SK-N-SH treated with all-trans-retinoic acid at 6 μM for 48 hours (cell line): ENCODE measurements around the gene RAMACL.
A peak's percentile ranks its signal among the peaks of the same experiment; 100 is the strongest.

ENCODE experiments used
- ATAC-seq: fragments of 200-7000 bp; cut with Tn5 transposase; 3 replicates; pipeline ENCODE4 v1.9.1; 2020; ENCODE audit warnings: mild to moderate bottlenecking, moderate library complexity
- ARNTL ChIP-seq: fragments of 450-650 bp; formaldehyde crosslinking; IDR thresholded peaks from 2 replicates; pipeline ENCODE4 v1.5.0; 2020; ENCODE audit warnings: low read depth, mild to moderate bottlenecking, moderate library complexity, borderline replicate concordance
- BACH2 ChIP-seq: fragments of 250-450 bp; sonication (Bioruptor Pico); IDR thresholded peaks from 2 replicates; pipeline ENCODE4 v1.9.0; 2021; ENCODE audit warnings: mild to moderate bottlenecking, borderline replicate concordance
- CSDC2 ChIP-seq: fragments of 250-450 bp; sonication (Bioruptor Pico); IDR thresholded peaks from 2 replicates; pipeline ENCODE4 v1.5.0; 2020; ENCODE audit warnings: mild to moderate bottlenecking, moderate library complexity
- CSRNP3 ChIP-seq: fragments of 250-450 bp; sonication (Bioruptor Pico); IDR thresholded peaks from 2 replicates; pipeline ENCODE4 v1.5.1; 2021; ENCODE audit warnings: mild to moderate bottlenecking, moderate library complexity
- ESRRG ChIP-seq: fragments of 250-450 bp; sonication (Bioruptor Pico); IDR thresholded peaks from 2 replicates; pipeline ENCODE4 v1.6.1; 2021; ENCODE audit warnings: mild to moderate bottlenecking
- GLIS3 ChIP-seq: fragments of 250-450 bp; sonication (Bioruptor Pico); IDR thresholded peaks from 2 replicates; pipeline ENCODE4 v1.5.0; 2020; ENCODE audit warnings: mild to moderate bottlenecking, moderate library complexity
- ISL1 ChIP-seq: fragments of 250-450 bp; sonication (Bioruptor Pico); IDR thresholded peaks from 2 replicates; pipeline ENCODE4 v2.1.2; 2022; ENCODE audit warnings: mild to moderate bottlenecking, moderate library complexity
- OSR1 ChIP-seq: fragments of 250-450 bp; sonication (Bioruptor Pico); IDR thresholded peaks from 2 replicates; pipeline ENCODE4 v1.8.0; 2022; ENCODE audit warnings: moderate library complexity, mild to moderate bottlenecking, inconsistent platforms
- PATZ1 ChIP-seq: fragments of 250-450 bp; sonication (Bioruptor Pico); IDR thresholded peaks from 2 replicates; pipeline ENCODE4 v1.8.0; 2020; ENCODE audit warnings: mild to moderate bottlenecking, moderate library complexity, borderline replicate concordance
- POU6F1 ChIP-seq: fragments of 250-450 bp; sonication (Bioruptor Pico); IDR thresholded peaks from 2 replicates; pipeline ENCODE4 v1.8.0; 2021; ENCODE audit warnings: low read depth, mild to moderate bottlenecking, moderate library complexity, borderline replicate concordance
- PPARA ChIP-seq: fragments of 250-450 bp; sonication (Bioruptor Pico); IDR thresholded peaks from 2 replicates; pipeline ENCODE4 v1.5.0; 2020; ENCODE audit warnings: mild to moderate bottlenecking, borderline replicate concordance
- RARB ChIP-seq: fragments of 250-450 bp; sonication (Bioruptor Pico); IDR thresholded peaks from 2 replicates; pipeline ENCODE4 v1.8.0; 2021; ENCODE audit warnings: mild to moderate bottlenecking, moderate library complexity
- SNAI2 ChIP-seq: fragments of 250-450 bp; sonication (Bioruptor Pico); IDR thresholded peaks from 2 replicates; pipeline ENCODE4 v1.5.0; 2020; ENCODE audit warnings: mild to moderate bottlenecking, moderate library complexity
- TCF4 ChIP-seq: fragments of 250-450 bp; sonication (Bioruptor Pico); IDR thresholded peaks from 2 replicates; pipeline ENCODE4 v1.8.0; 2021; ENCODE audit warnings: mild to moderate bottlenecking, moderate library complexity, borderline replicate concordance
- TOX ChIP-seq: fragments of 250-450 bp; sonication (Bioruptor Pico); IDR thresholded peaks from 2 replicates; pipeline ENCODE4 v1.8.0; 2021; ENCODE audit warnings: mild to moderate bottlenecking, moderate library complexity, borderline replicate concordance
- TSHZ2 ChIP-seq: fragments of 250-450 bp; sonication (Bioruptor Pico); IDR thresholded peaks from 2 replicates; pipeline ENCODE4 v1.5.0; 2020; ENCODE audit warnings: mild to moderate bottlenecking, moderate library complexity
- ZC3H10 ChIP-seq: fragments of 250-450 bp; sonication (Bioruptor Pico); IDR thresholded peaks from 2 replicates; pipeline ENCODE4 v1.5.1; 2021; ENCODE audit warnings: mild to moderate bottlenecking, moderate library complexity
- ZFP3 ChIP-seq: fragments of 250-450 bp; sonication (Bioruptor Pico); IDR thresholded peaks from 2 replicates; pipeline ENCODE4 v1.5.0; 2020; ENCODE audit warnings: mild to moderate bottlenecking, moderate library complexity
- ZFP30 ChIP-seq: fragments of 450-650 bp; formaldehyde crosslinking; IDR thresholded peaks from 2 replicates; pipeline ENCODE4 v1.5.0; 2022; ENCODE audit warnings: mild to moderate bottlenecking, moderate library complexity
- ZNF565 ChIP-seq: fragments of 450-650 bp; formaldehyde crosslinking; conservative IDR thresholded peaks from 2 replicates; pipeline ENCODE4 v1.5.0; 2020; ENCODE audit warnings: low read depth, mild to moderate bottlenecking, moderate library complexity
- ZNF70 ChIP-seq: fragments of 450-650 bp; formaldehyde crosslinking; IDR thresholded peaks from 2 replicates; pipeline ENCODE4 v1.5.0; 2020; ENCODE audit warnings: mild to moderate bottlenecking, moderate library complexity

RAMACL gene

DNA sequence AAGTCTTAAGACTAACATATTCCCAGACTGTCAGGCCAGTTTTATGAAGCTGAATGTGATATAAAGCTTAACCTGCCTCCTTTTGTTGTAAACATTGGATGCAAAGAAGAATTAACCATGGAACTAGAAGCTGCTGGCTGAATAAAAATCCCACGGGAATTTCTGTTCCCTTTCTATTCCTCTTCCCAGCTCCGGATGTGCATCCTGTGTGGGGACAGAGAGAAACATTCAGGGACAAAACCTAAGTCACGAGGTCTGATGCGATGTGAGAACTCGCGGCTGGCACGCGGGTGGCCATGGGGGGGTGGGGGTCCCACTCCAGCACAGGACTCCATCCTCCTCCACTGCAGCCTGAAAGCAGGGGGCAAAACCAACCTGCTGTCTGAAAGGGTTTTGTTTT is 32.2 kb downstream of the RAMACL start:
- ATAC-seq = no peak
- TF ChIP-seq GLIS3 (CRISPR knock-in tag) (no peak), OSR1 (CRISPR knock-in tag) (no peak), SNAI2 (CRISPR knock-in tag) (no peak), TOX (CRISPR knock-in tag) (no peak), TCF4 (CRISPR knock-in tag) (no peak), BACH2 (CRISPR knock-in tag) (no peak), ZFP30 (no peak), PATZ1 (CRISPR knock-in tag) (no peak), CSDC2 (no peak), POU6F1 (CRISPR knock-in tag) (no peak), ZNF70 (CRISPR knock-in tag) (no peak), ARNTL (CRISPR knock-in tag) (no peak), ZNF565 (no peak), CSRNP3 (CRISPR knock-in tag) (no peak), ESRRG (CRISPR knock-in tag) (no peak), PPARA (no peak), ZFP3 (CRISPR knock-in tag) (no peak), TSHZ2 (CRISPR knock-in tag) (no peak), ISL1 (CRISPR knock-in tag) (no peak)
- TF ChIP-seq, all 23 proteins: peak for 0

DNA sequence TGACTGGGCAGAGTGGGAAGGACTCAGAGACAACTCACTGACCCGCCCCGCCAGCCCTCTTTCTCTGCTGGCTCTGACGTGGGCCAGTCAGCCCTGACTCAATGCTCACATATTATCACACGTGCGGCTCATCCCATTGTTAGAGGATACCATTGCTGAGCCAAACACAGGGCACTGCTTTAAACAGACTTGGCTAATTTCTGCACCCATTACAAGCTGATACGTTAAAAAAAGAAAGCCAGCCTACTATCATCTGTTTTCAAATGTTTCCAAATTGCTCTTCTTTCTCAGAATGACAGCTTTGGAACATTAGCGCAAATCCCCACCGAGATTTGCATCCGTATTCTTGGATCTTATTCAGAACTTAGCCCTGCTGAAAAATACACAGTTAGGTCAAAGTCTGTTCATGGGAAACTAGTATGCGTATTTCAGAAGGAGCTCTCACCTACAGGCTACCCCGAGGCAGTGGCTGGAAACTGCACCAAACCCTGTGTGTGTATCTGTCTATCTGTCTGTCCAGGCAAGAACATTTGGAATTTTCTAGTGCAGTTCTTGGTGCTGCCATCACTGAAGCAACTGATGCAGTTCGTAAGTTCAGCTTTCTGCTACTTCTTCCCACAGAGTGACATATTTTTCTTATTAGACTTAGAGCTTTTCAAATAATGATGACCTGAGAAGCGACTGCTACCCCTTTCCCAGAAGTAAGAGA is 32.8 kb downstream of the RAMACL start:
- TF ChIP-seq CSRNP3 (CRISPR knock-in tag) = no peak
- TF ChIP-seq ZFP30 = no peak
- TF ChIP-seq RARB (CRISPR knock-in tag) = no peak
- TF ChIP-seq SNAI2 (CRISPR knock-in tag) = no peak
- no peak for TF ChIP-seq ZNF70 (CRISPR knock-in tag)
- no peak for TF ChIP-seq ESRRG (CRISPR knock-in tag)
- no peak for TF ChIP-seq ZC3H10 (CRISPR knock-in tag)
- TF ChIP-seq ZFP3 (CRISPR knock-in tag) = no peak
- no peak for TF ChIP-seq PATZ1 (CRISPR knock-in tag)
- TF ChIP-seq TCF4 (CRISPR knock-in tag) = no peak
- no peak for TF ChIP-seq ARNTL (CRISPR knock-in tag)
- no peak for TF ChIP-seq TOX (CRISPR knock-in tag)
- TF ChIP-seq ZNF565 = no peak

More for the DNA sequence above, 32.8 kb downstream of the RAMACL start:
- ATAC-seq = peak; percentile 79
